ENCODE data around the gene NF1.

Gene NF1

GRCh38 chr17:31388770-31389656 lies 294.2 kb downstream of the NF1 start:
- peak; percentile 47 for DNase-seq

- no peak for DNase-seq
Measured at GRCh38 chr17:31389657-31390381, 295.0 kb downstream of the NF1 start.

GRCh38 chr17:31390426-31390747 lies 295.6 kb downstream of the NF1 start:
- no peak for DNase-seq

- no peak for DNase-seq
Measured at GRCh38 chr17:31390748-31391495, 296.1 kb downstream of the NF1 start.

- no peak for DNase-seq
Measured at GRCh38 chr17:31391496-31391949, 296.7 kb downstream of the NF1 start, which contains the start of gene RAB11FIP4. Gene RAB11FIP4, plus strand, starts transcription at chr17:31391675. Its CDS starts 178 bp downstream, at chr17:31391853.

- no peak for DNase-seq
Measured at GRCh38 chr17:31392002-31392855, 297.5 kb downstream of the NF1 start.

GRCh38 chr17:31392856-31393748 lies 298.3 kb downstream of the NF1 start:
- DNase-seq = peak; percentile 7

- no peak for DNase-seq
Measured at GRCh38 chr17:31393749-31394146, 299.0 kb downstream of the NF1 start.

GRCh38 chr17:31394544-31394943 lies 299.8 kb downstream of the NF1 start:
- DNase-seq = no peak

GRCh38 chr17:31397256-31397939 lies 302.6 kb downstream of the NF1 start:
- no peak for DNase-seq

GRCh38 chr17:31398381-31399311 lies 303.9 kb downstream of the NF1 start:
- no peak for DNase-seq

GRCh38 chr17:31400481-31400950 lies 305.7 kb downstream of the NF1 start:
- peak; percentile 20 for DNase-seq

- no peak for DNase-seq
Measured at GRCh38 chr17:31401456-31402254, 306.9 kb downstream of the NF1 start.

GRCh38 chr17:31404028-31404949 lies 309.5 kb downstream of the NF1 start:
- DNase-seq = no peak

- DNase-seq = no peak
Measured at GRCh38 chr17:31405890-31406371, 311.2 kb downstream of the NF1 start.

- DNase-seq = no peak
Measured at GRCh38 chr17:31408586-31408985, 313.8 kb downstream of the NF1 start.

GRCh38 chr17:31411707-31412285 lies 317.0 kb downstream of the NF1 start:
- no peak for DNase-seq
